Right lobe of liver (tissue), 4 donors: ENCODE results near the gene SPATA20.

ENCODE experiments used
- CTCF ChIP-seq, 4 donors: fragments of 200-600 bp in 3 of 4; fragments of 450-650 bp in 1 of 4; IDR thresholded peaks; one replicate each; pipeline versions ENCODE4 v1.5.1 to v1.8.0; 2016 to 2022; ENCODE audit warnings: antibody characterized with exemption in 4 of 4, mild to moderate bottlenecking in 2 of 4
- POLR2A ChIP-seq: fragments of 450-650 bp; IDR thresholded peaks from one replicate; pipeline ENCODE4 v1.6.1; 2017; ENCODE audit warnings: antibody characterized with exemption, mild to moderate bottlenecking
- donor health status: DM: no; HTN: no; CAD: no.
- donor health status: DM: no; HTN: no; CAD: no.
- donor health status: DM: no; HTN: yes; CAD: no.

GRCh38 chr17:50507871-50508572, 39.0 kb upstream of the SPATA20 start, which contains the start of gene MYCBPAP:
- TF ChIP-seq CTCF (IDR thresholded peaks at IDR 0.05) (peak in 2 of 4 donors; percentile 24 to 30), POLR2A (no peak)
